Neural progenitor cell (in vitro differentiated cells): ENCODE measurements around the gene RASGRP2. TPM values are rescaled to one million over a fixed set of nuclear protein-coding genes. Genes with fewer than 3 reads are reported as not detected.

Experiments used
- DNase-seq: peaks from one replicate; pipeline ENCODE4 v3.0.0-alpha.2; 2016; ENCODE audit warnings: low spot score
- H2AFZ ChIP-seq: fragments of 200-600 bp; sonication (generic); replicated peaks from 2 replicates; pipeline ENCODE4 v1.6.1; 2016; ENCODE audit warnings: antibody characterized with exemption
- H3F3A ChIP-seq: fragments of 200-600 bp; sonication (generic); 2 replicates; pipeline ENCODE4 v1.6.1; 2016; ENCODE audit warnings: antibody characterized with exemption, low read depth
- H3K27ac ChIP-seq: fragments of 200-600 bp; sonication (generic); 2 replicates; pipeline ENCODE4 v1.5.1; 2016; ENCODE audit warnings: mild to moderate bottlenecking
- H3K27me3 ChIP-seq: fragments of 200-600 bp; sonication (generic); 2 replicates; pipeline ENCODE4 v1.6.1; 2016; ENCODE audit warnings: mild to moderate bottlenecking, moderate library complexity
- H3K36me3 ChIP-seq: fragments of 200-600 bp; sonication (generic); 2 replicates; pipeline ENCODE4 v1.5.1; 2016
- H3K4me1 ChIP-seq: fragments of 200-600 bp; sonication (generic); 2 replicates; pipeline ENCODE4 v1.6.1; 2016; ENCODE audit warnings: mixed run types
- H3K4me2 ChIP-seq: fragments of 200-600 bp; sonication (generic); 2 replicates; pipeline ENCODE4 v1.6.1; 2016
- H3K4me3 ChIP-seq: fragments of 200-600 bp; sonication (generic); 2 replicates; pipeline ENCODE4 v1.5.1; 2016
- H3K79me2 ChIP-seq: fragments of 200-600 bp; sonication (generic); 2 replicates; pipeline ENCODE4 v1.6.1; 2016; ENCODE audit warnings: low read depth
- H3K9ac ChIP-seq: fragments of 200-600 bp; sonication (generic); 2 replicates; pipeline ENCODE4 v1.6.1; 2016
- H3K9me3 ChIP-seq: fragments of 200-600 bp; sonication (generic); 2 replicates; pipeline ENCODE4 v1.5.1; 2016; ENCODE audit warnings: low read depth
- H4K20me1 ChIP-seq: fragments of 200-600 bp; sonication (generic); 2 replicates; pipeline ENCODE4 v1.6.1; 2016; ENCODE audit warnings: low read depth
- H3K27ac Mint-ChIP-seq: 3 replicates; pipeline ENCODE4 v1.8.0; 2021; ENCODE audit warnings: mixed read lengths
- H3K27me3 Mint-ChIP-seq: 2 replicates; pipeline ENCODE4 v1.8.0; 2022; ENCODE audit warnings: low read depth, mild to moderate bottlenecking, inconsistent platforms, moderate library complexity, mixed read lengths; ENCODE audit not compliant: insufficient read depth
- H3K36me3 Mint-ChIP-seq: 3 replicates; pipeline ENCODE4 v1.8.0; 2021; ENCODE audit warnings: mixed read lengths
- H3K4me1 Mint-ChIP-seq: 3 replicates; pipeline ENCODE4 v1.8.0; 2021; ENCODE audit warnings: mixed read lengths
- H3K4me3 Mint-ChIP-seq: 3 replicates; pipeline ENCODE4 v1.8.0; 2021; ENCODE audit warnings: mild to moderate bottlenecking, moderate library complexity, mixed read lengths
- H3K9me3 Mint-ChIP-seq: 3 replicates; pipeline ENCODE4 v1.8.0; 2020; ENCODE audit warnings: mixed read lengths
- CTCF ChIP-seq: fragments of 200-600 bp; sonication (generic); IDR thresholded peaks from 2 replicates; pipeline ENCODE4 v1.5.1; 2017; ENCODE audit warnings: antibody characterized with exemption, mild to moderate bottlenecking
- EZH2 ChIP-seq: fragments of 200-600 bp; sonication (generic); IDR thresholded peaks from 2 replicates; pipeline ENCODE4 v1.6.1; 2017; ENCODE audit warnings: antibody characterized with exemption, mild to moderate bottlenecking, moderate library complexity
- EZH2phosphoT487 ChIP-seq: fragments of 200-600 bp; sonication (generic); IDR thresholded peaks from 2 replicates; pipeline ENCODE4 v1.6.1; 2017; ENCODE audit warnings: antibody characterized with exemption
- total RNA-seq: library from RNA; depleted of rRNA; stranded (reverse); fragments of >200 nt; gene quantifications from 2 replicates; pipeline ENCODE4 v1.2.3, GENCODE V29; 2015; ENCODE audit warnings: low replicate concordance

The RASGRP2 gene
- total RNA-seq, 1 donor from 2014 or later: 0.06 TPM

DNA sequence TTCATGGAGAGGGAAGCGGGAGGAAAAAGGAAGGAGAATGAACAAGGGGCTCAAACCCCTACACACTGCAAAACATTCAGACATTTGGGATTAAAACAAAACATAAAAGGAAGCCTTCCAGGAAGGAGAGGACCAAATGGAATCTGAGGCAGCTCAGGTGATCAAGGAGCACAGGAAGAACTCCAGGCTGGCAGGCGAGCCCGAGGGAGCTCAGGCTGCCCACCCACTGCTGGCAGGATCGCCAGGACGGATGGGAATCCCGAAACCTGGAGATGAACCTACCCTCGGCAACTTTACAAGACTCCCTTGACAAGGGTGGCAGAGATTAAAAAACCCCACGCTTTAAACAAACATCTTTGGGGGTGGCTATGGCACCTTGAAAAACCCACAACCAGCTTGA lies 20.8 kb upstream of the RASGRP2 start:
- peaks cover 19% of the 10 kb centered on the region for H3K36me3 ChIP-seq
- H3K4me2 ChIP-seq: no peak overlapping the region
- Mint-ChIP-seq H3K9me3 (no peaks in the 10 kb centered on the region), H3K4me1 (peaks cover 79% of the 10 kb centered on the region), H3K27ac (no peak overlapping the region), H3K36me3 (peaks cover 39% of the 10 kb centered on the region), H3K4me3 (peak overlapping the region; percentile 54), H3K27me3 (peaks cover 24% of the 10 kb centered on the region)
- no peak for TF ChIP-seq EZH2
- H3F3A ChIP-seq: peaks cover 98% of the 10 kb centered on the region
- H3K9ac ChIP-seq: no peak overlapping the region
- H3K9me3 ChIP-seq: no peaks in the 10 kb centered on the region
- DNase-seq: no peak
- no peaks in the 10 kb centered on the region for H3K27me3 ChIP-seq
- peaks cover 43% of the 10 kb centered on the region for H3K79me2 ChIP-seq
- peaks cover 98% of the 10 kb centered on the region for H4K20me1 ChIP-seq
- H3K27ac ChIP-seq: peak overlapping the region; percentile 63
- no peak overlapping the region for H2AFZ ChIP-seq
- peaks cover 53% of the 10 kb centered on the region for H3K4me1 ChIP-seq
- H3K4me3 ChIP-seq: no peak overlapping the region

DNA sequence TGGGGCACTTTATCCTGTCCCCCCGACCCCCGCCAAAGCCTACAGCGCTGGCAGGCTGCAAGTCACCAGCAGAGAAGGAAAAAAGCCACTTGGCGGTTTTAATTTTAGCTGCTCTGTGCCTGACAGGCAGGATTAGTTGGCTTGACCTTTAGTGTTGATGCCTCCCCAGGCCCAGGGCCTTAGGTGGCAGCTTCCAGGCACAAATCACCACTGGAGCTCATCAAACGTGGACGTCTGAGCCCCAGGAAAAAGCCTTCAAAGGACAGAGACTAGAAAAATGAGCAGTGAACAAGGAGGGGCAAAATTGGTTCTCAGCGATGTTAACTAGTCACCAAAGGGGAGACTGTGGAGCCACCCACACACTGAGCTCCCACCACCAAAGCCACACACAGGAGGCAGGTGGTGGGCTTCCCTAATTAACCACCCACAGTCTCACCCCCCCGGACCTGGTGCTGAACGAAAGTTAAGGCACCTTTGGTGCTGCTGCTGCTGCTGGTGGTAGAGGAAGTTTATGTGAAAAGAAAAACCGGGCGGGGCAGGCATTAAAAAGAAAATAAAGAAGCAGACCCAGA lies 20.2 kb upstream of the RASGRP2 start:
- Histone ChIP-seq H4K20me1 (peaks cover 92% of the 10 kb centered on the region), H3K27ac (peak overlapping the region; percentile 63), H3K4me1 (peaks cover 59% of the 10 kb centered on the region), H3K4me2 (peak overlapping the region; percentile 27), H3K4me3 (no peak overlapping the region), H3K27me3 (no peaks in the 10 kb centered on the region), H3F3A (peaks cover 97% of the 10 kb centered on the region), H2AFZ (no peak overlapping the region), H3K9ac (no peak overlapping the region), H3K9me3 (no peaks in the 10 kb centered on the region), H3K79me2 (peaks cover 36% of the 10 kb centered on the region), H3K36me3 (peaks cover 14% of the 10 kb centered on the region)
- TF ChIP-seq EZH2phosphoT487 (no peak), CTCF (no peak), EZH2 (no peak)
- Mint-ChIP-seq H3K9me3 (no peaks in the 10 kb centered on the region), H3K36me3 (peaks cover 34% of the 10 kb centered on the region), H3K4me3 (peak overlapping the region; percentile 66), H3K4me1 (peaks cover 81% of the 10 kb centered on the region), H3K27me3 (peaks cover 26% of the 10 kb centered on the region), H3K27ac (peak overlapping the region; percentile 38)
- DNase-seq: peak; percentile 43

- Mint-ChIP-seq H3K4me1 (peaks cover 84% of the 10 kb centered on the region), H3K36me3 (peaks cover 30% of the 10 kb centered on the region), H3K4me3 (peak overlapping the region; percentile 68), H3K9me3 (no peaks in the 10 kb centered on the region), H3K27me3 (peaks cover 26% of the 10 kb centered on the region), H3K27ac (peak overlapping the region; percentile 72)
- Histone ChIP-seq H4K20me1 (peaks cover 86% of the 10 kb centered on the region), H3K9me3 (no peaks in the 10 kb centered on the region), H3K27me3 (no peaks in the 10 kb centered on the region), H3K4me1 (peaks cover 61% of the 10 kb centered on the region), H2AFZ (no peak overlapping the region), H3K9ac (no peak overlapping the region), H3F3A (peaks cover 91% of the 10 kb centered on the region), H3K79me2 (peaks cover 31% of the 10 kb centered on the region), H3K4me3 (no peak overlapping the region), H3K36me3 (peaks cover 8% of the 10 kb centered on the region), H3K27ac (peak overlapping the region; percentile 72), H3K4me2 (peak overlapping the region; percentile 27)
- no peak for DNase-seq
- TF ChIP-seq EZH2 (no peak), CTCF (no peak), EZH2phosphoT487 (no peak)
These were observed 19.6 kb upstream of the RASGRP2 start for GRCh38 chr11:64763526-64764039.
